ENCODE measurements around the gene LRRC46. TPM values are rescaled to one million over a fixed set of nuclear protein-coding genes. Genes with fewer than 3 reads are reported as not detected.

The LRRC46 gene
- total and polyA plus RNA-seq, 2 of the 4 experiments (the other 2 are of a cell fraction): 0.77 TPM; not detected in 1

DNA sequence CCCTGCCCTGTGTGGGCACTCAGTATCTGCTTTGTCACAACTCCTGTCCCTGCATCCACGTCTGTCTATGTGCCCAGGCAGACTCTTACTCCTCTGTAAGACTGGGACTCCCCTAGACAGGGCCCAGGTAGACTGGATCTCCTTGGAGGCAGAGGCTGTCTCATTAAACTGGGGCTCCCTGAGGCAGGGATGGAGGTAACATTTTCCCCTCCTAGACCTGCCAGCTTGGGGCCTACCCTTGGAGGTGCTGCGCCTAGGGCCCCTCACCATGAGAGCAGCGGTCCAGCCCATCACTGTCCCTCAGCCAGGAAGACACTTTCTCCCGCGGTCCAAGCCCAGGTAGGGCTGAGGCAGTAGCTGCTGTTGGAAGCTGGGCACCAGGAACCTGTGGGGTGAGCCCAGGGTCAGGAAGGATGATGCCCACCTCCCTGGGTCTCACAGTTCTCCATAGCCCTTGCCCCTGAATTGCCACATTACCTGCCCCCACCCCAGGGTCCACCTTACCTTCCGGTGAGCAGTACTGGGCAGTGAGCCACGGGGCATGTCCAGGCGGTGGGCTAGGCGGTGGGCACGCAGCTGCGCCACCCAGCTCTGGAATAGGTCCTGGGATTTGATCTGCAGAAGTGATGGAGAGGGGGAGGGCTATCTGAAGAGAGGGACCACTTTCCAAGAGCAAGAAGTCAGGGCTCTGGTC, 13.3 kb upstream of the LRRC46 start:
- WGBS, 2 experiments (ENCODE audit: extremely low coverage in 2 of 2, insufficient read length in 1 of 2): 67% methylated on average over 1 of the region's 11 CpGs; no CpG with 5 or more reads in 1 of the 2 experiments
- CTCF ChIA-PET: no interaction called here
- H3K36me3 ChIP-seq (ENCODE audit: control insufficient read depth, insufficient read depth, low read length): peaks cover 55% of the 10 kb centered on the region

More for the DNA sequence above, 13.3 kb upstream of the LRRC46 start:
- peaks cover 0 to 17% of the 10 kb centered on the region in 2 experiments; a peak in 1 of 4 replicates for H3K79me1 ChIP-seq (ENCODE audit: low read depth in 1 of 2, low read length in 2 of 2)
- H3K23ac ChIP-seq (ENCODE audit: low read depth, low read length): no peak overlapping the region
- no peak overlapping the region for H4K91ac ChIP-seq (ENCODE audit: insufficient read depth, low read depth, low read length)
- intact Hi-C loops (cut with micrococcal nuclease) (no loop called here), in situ Hi-C loops (cut with MboI; ENCODE audit: low sequenced_read_pairs) (no loop called here), dilution Hi-C loops (cut with HindIII; ENCODE audit: low sequenced_read_pairs, unreplicated experiment) (no loop called here)
- no peak overlapping the region for H3K14ac ChIP-seq (replicated peaks; ENCODE audit: low read depth, low read length)
- H4K5ac ChIP-seq (ENCODE audit: low read depth, low read length): no peak overlapping the region
- no peak overlapping the region for H3K4ac ChIP-seq (ENCODE audit: low read depth, low read length)
- H3K9me1 ChIP-seq (ENCODE audit: insufficient read depth, low read length): 0 out of 2 replicates have a peak, but pooled peaks cover 4% of the 10 kb centered on the region
- no peak overlapping the region for H3K4me3 ChIP-seq (ENCODE audit: insufficient read depth, low read depth, low read length)
- BruUV-seq (replicated peaks): no TSS peak
- no peak overlapping the region for H2BK15ac ChIP-seq (ENCODE audit: low read depth, low read length)
- POLR2A ChIA-PET (ENCODE audit: unreplicated experiment): interaction anchor here (0.5 kb wide), 1 partner anchor 296 kb away, joined by 3 read pairs; no protein-coding TSS in a partner anchor
- DNase-seq (no peak), ATAC-seq (ENCODE audit: low read depth) (no peak)
- no peak overlapping the region for H3K18ac ChIP-seq (ENCODE audit: low read depth, low read length)
- H2BK120ac ChIP-seq (ENCODE audit: low read depth, low read length): no peak overlapping the region
- no peak for TF ChIP-seq CEBPB (IDR thresholded peaks at IDR 0.05; ENCODE audit: low read depth, low read length)
- no peak for TF ChIP-seq RAD21 (IDR thresholded peaks at IDR 0.05; ENCODE audit: low read length)
- no peak for TF ChIP-seq BHLHE40 (IDR thresholded peaks at IDR 0.05; ENCODE audit: low read depth, low read length)
- TF ChIP-seq, protein P1, sequence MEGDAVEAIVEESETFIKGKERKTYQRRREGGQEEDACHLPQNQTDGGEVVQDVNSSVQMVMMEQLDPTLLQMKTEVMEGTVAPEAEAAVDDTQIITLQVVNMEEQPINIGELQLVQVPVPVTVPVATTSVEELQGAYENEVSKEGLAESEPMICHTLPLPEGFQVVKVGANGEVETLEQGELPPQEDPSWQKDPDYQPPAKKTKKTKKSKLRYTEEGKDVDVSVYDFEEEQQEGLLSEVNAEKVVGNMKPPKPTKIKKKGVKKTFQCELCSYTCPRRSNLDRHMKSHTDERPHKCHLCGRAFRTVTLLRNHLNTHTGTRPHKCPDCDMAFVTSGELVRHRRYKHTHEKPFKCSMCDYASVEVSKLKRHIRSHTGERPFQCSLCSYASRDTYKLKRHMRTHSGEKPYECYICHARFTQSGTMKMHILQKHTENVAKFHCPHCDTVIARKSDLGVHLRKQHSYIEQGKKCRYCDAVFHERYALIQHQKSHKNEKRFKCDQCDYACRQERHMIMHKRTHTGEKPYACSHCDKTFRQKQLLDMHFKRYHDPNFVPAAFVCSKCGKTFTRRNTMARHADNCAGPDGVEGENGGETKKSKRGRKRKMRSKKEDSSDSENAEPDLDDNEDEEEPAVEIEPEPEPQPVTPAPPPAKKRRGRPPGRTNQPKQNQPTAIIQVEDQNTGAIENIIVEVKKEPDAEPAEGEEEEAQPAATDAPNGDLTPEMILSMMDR (conservative IDR thresholded peaks at IDR 0.05; ENCODE audit: low read depth, low read length): no peak
- no peak for TF ChIP-seq CHD1 (IDR thresholded peaks at IDR 0.05; ENCODE audit: low read depth, low read length)
- TF ChIP-seq, protein P2, sequence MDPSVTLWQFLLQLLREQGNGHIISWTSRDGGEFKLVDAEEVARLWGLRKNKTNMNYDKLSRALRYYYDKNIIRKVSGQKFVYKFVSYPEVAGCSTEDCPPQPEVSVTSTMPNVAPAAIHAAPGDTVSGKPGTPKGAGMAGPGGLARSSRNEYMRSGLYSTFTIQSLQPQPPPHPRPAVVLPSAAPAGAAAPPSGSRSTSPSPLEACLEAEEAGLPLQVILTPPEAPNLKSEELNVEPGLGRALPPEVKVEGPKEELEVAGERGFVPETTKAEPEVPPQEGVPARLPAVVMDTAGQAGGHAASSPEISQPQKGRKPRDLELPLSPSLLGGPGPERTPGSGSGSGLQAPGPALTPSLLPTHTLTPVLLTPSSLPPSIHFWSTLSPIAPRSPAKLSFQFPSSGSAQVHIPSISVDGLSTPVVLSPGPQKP (IDR thresholded peaks at IDR 0.05; ENCODE audit: borderline replicate concordance, low read depth, low read length): no peak
- TF ChIP-seq NFE2L2 (IDR thresholded peaks at IDR 0.05; ENCODE audit: low read depth, low read length): no peak
- no peaks in the 10 kb centered on the region for H3K9me3 ChIP-seq (ENCODE audit: control insufficient read depth, insufficient read depth, low read length)
- no peak overlapping the region for H3K9ac ChIP-seq (ENCODE audit: low read depth, low read length)
- H3K27ac ChIP-seq (ENCODE audit: insufficient read depth, low read length): no peak overlapping the region
- no peak overlapping the region for H3K4me2 ChIP-seq (ENCODE audit: low read depth, low read length)
- H3K4me1 ChIP-seq (ENCODE audit: control insufficient read depth, insufficient read depth, low read length): peaks cover 11% of the 10 kb centered on the region; the same call in 1 of the 2 replicates
- no peak overlapping the region for H2BK20ac ChIP-seq (ENCODE audit: low read depth, low read length)
- H2AFZ ChIP-seq (replicated peaks; ENCODE audit: low read length, poor library complexity): no peak overlapping the region
- H2AK5ac ChIP-seq (ENCODE audit: low read depth, low read length): no peak overlapping the region
- H3K56ac ChIP-seq (ENCODE audit: extremely low read depth, insufficient read depth, low read length): no peak overlapping the region
- no peak overlapping the region for H2AK9ac ChIP-seq (replicated peaks; ENCODE audit: low read depth, low read length, poor library complexity)
- no peaks in the 10 kb centered on the region for H3K27me3 ChIP-seq (ENCODE audit: control insufficient read depth, insufficient read depth, low read length)
- no peak overlapping the region for H4K8ac ChIP-seq (ENCODE audit: low read depth in 2 of 2, low read length in 2 of 2)
- H4K20me1 ChIP-seq (ENCODE audit: insufficient read depth, low read length): no peaks in the 10 kb centered on the region; the same call in 1 of the 2 replicates
- no peak overlapping the region for H2BK5ac ChIP-seq (ENCODE audit: low read depth, low read length, poor library complexity, severe bottlenecking)

Measured in IMR-90 (cell line).